ENCODE results near the gene TEX261. TPM values are rescaled to one million over a fixed set of nuclear protein-coding genes. Genes with fewer than 3 reads are reported as not detected.

TEX261 gene
- total and polyA plus RNA-seq, 2 donors (not counting 3 experiments of a cell fraction or from before 2014, with no cell fraction given), result 71.2 to 98.1 TPM

GRCh38 chr2:70994009-70994698 lies 519 bp downstream of the TEX261 start:
- POLR2A ChIA-PET, result no interaction called here
- DNase-seq (ENCODE audit: low read depth, low spot score) (peak; percentile 23), FAIRE-seq (no peak)
- TF ChIP-seq GATA2 (IDR thresholded peaks at IDR 0.05; ENCODE audit: insufficient read depth, insufficient read length, low read depth, low read length) (no peak), MAX (IDR thresholded peaks at IDR 0.05; ENCODE audit: insufficient read depth, insufficient read length) (no peak), EZH2 (IDR thresholded peaks at IDR 0.05; ENCODE audit: borderline replicate concordance, low read depth, low read length, severe bottlenecking) (no peak), MYC (IDR thresholded peaks at IDR 0.05; ENCODE audit: low read depth, low read length) (no peak), FOS (IDR thresholded peaks at IDR 0.05; ENCODE audit: borderline replicate concordance, insufficient read depth, low read length) (no peak), JUN (IDR thresholded peaks at IDR 0.05; ENCODE audit: borderline replicate concordance, insufficient read depth, insufficient read length, low read depth) (no peak), POLR2AphosphoS5 (IDR thresholded peaks at IDR 0.05; ENCODE audit: insufficient read depth, low read depth, low read length) (no peak), CTCF (IDR thresholded peaks at IDR 0.05; ENCODE audit: extremely low read depth in 1 of 2, insufficient read depth in 1 of 2, low read depth in 1 of 2, low read length in 2 of 2) (no peak), POLR2A (IDR thresholded peaks at IDR 0.05; ENCODE audit: low read depth, low read length) (no peak)
- Histone ChIP-seq H3K9ac (replicated peaks; ENCODE audit: extremely low read depth, insufficient read depth, low read length) (peak overlapping the region; percentile 73), H4K20me1 (replicated peaks; ENCODE audit: control insufficient read depth, extremely low read depth, insufficient read depth, low read length) (no peaks in the 10 kb centered on the region), H2AFZ (ENCODE audit: low read depth, low read length) (peak overlapping the region; percentile 56), H3K9me1 (replicated peaks; ENCODE audit: control insufficient read depth, extremely low read depth, insufficient read depth, low read length) (no peaks in the 10 kb centered on the region), H3K4me1 (ENCODE audit: control insufficient read depth, extremely low read depth, insufficient read depth, low read length) (peaks cover 20% of the 10 kb centered on the region), H3K9me3 (replicated peaks; ENCODE audit: control insufficient read depth, insufficient read depth, low read length) (no peaks in the 10 kb centered on the region), H3K79me2 (ENCODE audit: control insufficient read depth, insufficient read depth, low read length) (peaks cover 19% of the 10 kb centered on the region), H3K36me3 (ENCODE audit: control insufficient read depth in 2 of 2, extremely low read depth in 1 of 2, insufficient read depth in 2 of 2, low read length in 2 of 2) (peaks cover 0 to 13% of the 10 kb centered on the region in 2 experiments), H3K27ac (ENCODE audit: insufficient read depth, low read depth, low read length) (peak overlapping the region; percentile 32), H3K4me3 (replicated peaks in 1 of 3; ENCODE audit: insufficient read depth in 1 of 3, low read depth in 1 of 3, low read length in 3 of 3) (peak overlapping the region; percentile 73 to 97 (median 75)), H3K27me3 (ENCODE audit: control insufficient read depth in 2 of 2, insufficient read depth in 2 of 2, low read length in 2 of 2) (no peaks in the 10 kb centered on the region), H3K4me2 (ENCODE audit: insufficient read depth, low read length) (peak overlapping the region; percentile 88)
- CTCF ChIA-PET, result interaction anchor here (0.6 to 2.6 kb wide), 3 partner anchors 10 to 46 kb away, joined by 3 to 16 read pairs (median 3); no protein-coding TSS in a partner anchor
- intact Hi-C loops (cut with micrococcal nuclease), result loop anchor here (2.0 to 5.0 kb wide), 3 partner anchors 17 to 138 kb away; partner anchors contain the start of genes MCEE and MPHOSPH10
- dilution Hi-C loops (cut with MboI; ENCODE audit: extremely low pct_ligation_motif_present, low sequenced_read_pairs), result no loop called here
- BruUV-seq (replicated peaks), result no TSS peak

All from endothelial cell of umbilical vein (primary cell).